Thyroid gland (tissue), 4 donors: ENCODE data around the gene MAPK4.

Experiments used
- CTCF ChIP-seq, 6 experiments: fragments of 200-600 bp in 3 of 6; fragments of 450-650 bp in 3 of 6; sonication (generic) in 3 of 6; IDR thresholded peaks; one replicate each; pipeline ENCODE4 v1.5.1; 2016 to 2019; ENCODE audit warnings: antibody characterized with exemption in 6 of 6, mild to moderate bottlenecking in 2 of 6, inconsistent platforms in 1 of 6, moderate library complexity in 1 of 6
- POLR2A ChIP-seq, 2 donors: fragments of 450-650 bp; IDR thresholded peaks; one replicate each; pipeline ENCODE4 v1.6.1; 2017; ENCODE audit warnings: antibody characterized with exemption in 2 of 2, mild to moderate bottlenecking in 2 of 2, moderate library complexity in 1 of 2

- TF ChIP-seq POLR2A (IDR thresholded peaks at IDR 0.05) (no peak), CTCF (IDR thresholded peaks at IDR 0.05) (no peak)
These were observed 1.7 kb upstream of the MAPK4 start for GRCh38 chr18:50558157-50558556.
